Astrocyte (in vitro differentiated cells and primary cell): ENCODE data around the gene MYL6B.

ENCODE experiments used
- CTCF ChIP-seq: IDR thresholded peaks from 2 replicates; pipeline ENCODE4 v1.5.1; 2011; ENCODE audit warnings: low read depth, mild to moderate bottlenecking, inconsistent platforms, low read length, moderate library complexity; ENCODE audit not compliant: insufficient read depth
- EZH2 ChIP-seq: IDR thresholded peaks from 2 replicates; pipeline ENCODE4 v1.6.1; 2012; ENCODE audit warnings: mild to moderate bottlenecking, low read length, inconsistent platforms; ENCODE audit not compliant: insufficient read depth

GRCh38 chr12:56122637-56123036 is 29.8 kb upstream of the MYL6B start:
- TF ChIP-seq CTCF (no peak), EZH2 (no peak)
